A673 (cell line): ENCODE measurements around the gene MAML3. TPM values are rescaled to one million over a fixed set of nuclear protein-coding genes. Genes with fewer than 3 reads are reported as not detected.

Source experiments
- BruUV-seq: library from RNA; stranded (reverse); fragments of 400-500 nt; replicated peaks from 2 replicates; lab custom pipeline; 2021; lab: Mats Ljungman, UMichigan
- CTCF ChIA-PET: fragments of 300-600 bp; sonication (Branson Sonifier 250); formaldehyde crosslinking; loops from one replicate; lab custom pipeline; 2022; ENCODE audit warnings: antibody characterized with exemption; lab: Charles Lee
- POLR2A ChIA-PET: fragments of 300-600 bp; sonication (Branson Sonifier 250); formaldehyde crosslinking; loops from one replicate; lab custom pipeline; 2022; ENCODE audit warnings: antibody characterized with exemption; ENCODE audit not compliant: low non-redundant PET; lab: Charles Lee
- DNase-seq: peaks from one replicate; pipeline ENCODE4 v3.0.0-alpha.2; 2015; ENCODE audit warnings: low spot score
- H3K27ac ChIP-seq: fragments of 200-600 bp; sonication (generic); 2 replicates; pipeline ENCODE4 v1.5.1; 2016; ENCODE audit warnings: mixed run types, low read depth, mild to moderate bottlenecking, mixed read lengths, antibody characterized with exemption, low read length; ENCODE audit not compliant: poor library complexity, severe bottlenecking
- H3K27me3 ChIP-seq: fragments of 200-600 bp; sonication (generic); replicated peaks from 2 replicates; pipeline ENCODE4 v1.6.1; 2017; ENCODE audit warnings: mixed run types, low read depth, mild to moderate bottlenecking, mixed read lengths, antibody characterized with exemption, low read length; ENCODE audit not compliant: insufficient read depth, poor library complexity
- H3K36me3 ChIP-seq: fragments of 200-600 bp; sonication (generic); 2 replicates; pipeline ENCODE4 v1.6.1; 2016; ENCODE audit warnings: mixed run types, mild to moderate bottlenecking, mixed read lengths, antibody characterized with exemption, low read length; ENCODE audit not compliant: insufficient read depth, poor library complexity, severe bottlenecking
- H3K4me1 ChIP-seq: fragments of 200-600 bp; sonication (generic); 2 replicates; pipeline ENCODE4 v1.6.1; 2017; ENCODE audit warnings: mixed run types, mild to moderate bottlenecking, mixed read lengths, antibody characterized with exemption, low read length; ENCODE audit not compliant: insufficient read depth, poor library complexity, severe bottlenecking
- H3K4me3 ChIP-seq: fragments of 200-600 bp; sonication (generic); 2 replicates; pipeline ENCODE4 v1.5.1; 2016; ENCODE audit warnings: low read depth, mixed run types, mild to moderate bottlenecking, mixed read lengths, low read length; ENCODE audit not compliant: poor library complexity, severe bottlenecking
- H3K9me3 ChIP-seq: fragments of 200-600 bp; sonication (generic); 2 replicates; pipeline ENCODE4 v1.6.1; 2016; ENCODE audit warnings: mixed run types, low read depth, mild to moderate bottlenecking, mixed read lengths, antibody characterized with exemption, low read length; ENCODE audit not compliant: poor library complexity, severe bottlenecking
- EZH2 ChIP-seq: fragments of 200-600 bp; sonication (generic); IDR thresholded peaks from 2 replicates; pipeline ENCODE4 v1.6.1; 2017; ENCODE audit warnings: borderline replicate concordance, low read depth, mild to moderate bottlenecking, mixed read lengths, antibody characterized with exemption, low read length; ENCODE audit not compliant: poor library complexity, severe bottlenecking
- intact Hi-C: fragments of 100-400 bp; cut with micrococcal nuclease; formaldehyde crosslinking; loops from one replicate; pipeline ENCODE4 v1.10.0; 2022; ENCODE audit not compliant: unreplicated experiment
- total RNA-seq: library from RNA; stranded (reverse); gene quantifications from 2 replicates; pipeline ENCODE4 v1.2.3, GENCODE V29; 2021
- TF ChIP-seq, protein P1 (sequence below): fragments of 300-800, 200-600 bp; sonication (generic); conservative IDR thresholded peaks from 2 replicates; pipeline ENCODE4 v1.5.1; 2017; ENCODE audit warnings: low read depth, mild to moderate bottlenecking, antibody characterized with exemption, low read length, moderate library complexity, mixed read lengths

Gene MAML3
- total RNA-seq, 1 experiment from 2014 or later: 3.7 TPM

DNA sequence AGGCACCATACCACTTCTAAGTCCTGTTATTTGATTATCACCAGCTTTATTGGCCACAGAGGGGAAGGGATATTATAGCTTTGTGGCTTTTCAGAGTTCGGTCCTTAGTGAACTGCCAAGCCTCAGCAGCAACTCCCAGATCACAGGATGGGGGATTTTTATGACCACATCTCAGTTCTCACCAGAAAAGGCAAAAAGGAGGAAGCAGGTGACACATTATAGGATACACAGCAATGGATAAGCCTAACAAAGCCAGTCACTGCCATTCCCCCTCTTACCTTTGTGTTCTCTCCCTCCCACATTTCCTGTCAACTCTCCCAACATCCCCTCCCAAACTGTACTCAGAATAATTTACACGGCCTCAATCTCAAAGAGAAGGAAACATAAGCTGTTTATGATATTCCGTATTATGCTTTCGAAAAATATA, 345.6 kb downstream of the MAML3 start:
- DNase-seq: no peak
- intact Hi-C loops: no loop called here
- Histone ChIP-seq H3K9me3 (peaks cover 5% of the 10 kb centered on the region), H3K27ac (peak overlapping the region; percentile 9), H3K27me3 (no peaks in the 10 kb centered on the region), H3K36me3 (no peaks in the 10 kb centered on the region), H3K4me3 (no peak overlapping the region), H3K4me1 (peaks cover 10% of the 10 kb centered on the region)
- BruUV-seq: no TSS peak
- ChIA-PET POLR2A (no interaction called here), CTCF (no interaction called here)
- TF ChIP-seq EZH2: no peak
- TF ChIP-seq, protein P1, sequence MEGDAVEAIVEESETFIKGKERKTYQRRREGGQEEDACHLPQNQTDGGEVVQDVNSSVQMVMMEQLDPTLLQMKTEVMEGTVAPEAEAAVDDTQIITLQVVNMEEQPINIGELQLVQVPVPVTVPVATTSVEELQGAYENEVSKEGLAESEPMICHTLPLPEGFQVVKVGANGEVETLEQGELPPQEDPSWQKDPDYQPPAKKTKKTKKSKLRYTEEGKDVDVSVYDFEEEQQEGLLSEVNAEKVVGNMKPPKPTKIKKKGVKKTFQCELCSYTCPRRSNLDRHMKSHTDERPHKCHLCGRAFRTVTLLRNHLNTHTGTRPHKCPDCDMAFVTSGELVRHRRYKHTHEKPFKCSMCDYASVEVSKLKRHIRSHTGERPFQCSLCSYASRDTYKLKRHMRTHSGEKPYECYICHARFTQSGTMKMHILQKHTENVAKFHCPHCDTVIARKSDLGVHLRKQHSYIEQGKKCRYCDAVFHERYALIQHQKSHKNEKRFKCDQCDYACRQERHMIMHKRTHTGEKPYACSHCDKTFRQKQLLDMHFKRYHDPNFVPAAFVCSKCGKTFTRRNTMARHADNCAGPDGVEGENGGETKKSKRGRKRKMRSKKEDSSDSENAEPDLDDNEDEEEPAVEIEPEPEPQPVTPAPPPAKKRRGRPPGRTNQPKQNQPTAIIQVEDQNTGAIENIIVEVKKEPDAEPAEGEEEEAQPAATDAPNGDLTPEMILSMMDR: no peak

DNA sequence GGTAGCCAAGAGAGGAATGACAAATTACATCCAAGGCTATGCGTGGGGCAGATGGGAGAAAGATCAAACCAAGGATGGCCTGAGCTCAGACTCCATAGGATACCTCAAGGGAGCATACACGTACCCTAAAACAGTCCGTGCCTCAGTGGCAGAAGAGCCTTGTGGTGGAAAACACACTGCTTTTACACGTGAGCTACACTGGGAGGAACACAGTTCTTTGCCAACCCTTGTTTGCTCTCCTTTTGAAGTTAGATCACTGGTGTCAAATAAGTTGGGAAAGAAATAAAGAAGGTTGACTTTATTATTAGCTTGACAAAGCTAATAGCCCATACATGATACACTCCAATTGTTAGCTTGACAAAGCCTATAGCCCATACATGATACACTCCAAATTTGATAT, 346.5 kb downstream of the MAML3 start:
- peaks cover 5% of the 10 kb centered on the region for H3K9me3 ChIP-seq
- TF ChIP-seq, protein P1: no peak
- TF ChIP-seq EZH2: no peak
- H3K4me1 ChIP-seq: peaks cover 10% of the 10 kb centered on the region
- H3K4me3 ChIP-seq: no peak overlapping the region
- CTCF ChIA-PET: no interaction called here
- intact Hi-C loops: no loop called here
- no TSS peak for BruUV-seq
- POLR2A ChIA-PET: no interaction called here
- no peaks in the 10 kb centered on the region for H3K36me3 ChIP-seq
- H3K27me3 ChIP-seq: no peaks in the 10 kb centered on the region
- DNase-seq: no peak
- H3K27ac ChIP-seq: no peak overlapping the region

DNA sequence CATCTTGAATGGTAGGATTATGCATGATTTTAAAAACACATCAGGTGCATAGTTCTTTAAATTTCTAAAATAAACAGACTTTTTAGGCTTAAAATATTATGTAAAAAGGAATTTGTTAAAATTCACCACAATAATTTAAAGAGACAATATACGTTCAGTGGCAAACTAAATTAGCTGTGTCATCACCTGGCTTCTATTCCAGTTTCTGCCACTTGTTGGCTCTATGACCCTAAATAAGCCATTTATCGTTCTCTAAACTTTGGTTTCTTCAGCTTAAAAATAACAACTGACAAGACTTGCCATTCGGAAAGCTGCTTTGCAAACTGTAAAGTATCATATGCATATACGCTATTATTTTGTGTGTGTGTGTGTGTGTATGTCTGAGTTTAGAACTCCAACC, 347.1 kb downstream of the MAML3 start:
- ChIA-PET CTCF (no interaction called here), POLR2A (no interaction called here)
- H3K27me3 ChIP-seq: no peaks in the 10 kb centered on the region
- TF ChIP-seq, protein P1: no peak
- peaks cover 5% of the 10 kb centered on the region for H3K9me3 ChIP-seq
- BruUV-seq: no TSS peak
- no peaks in the 10 kb centered on the region for H3K36me3 ChIP-seq
- peaks cover 10% of the 10 kb centered on the region for H3K4me1 ChIP-seq
- intact Hi-C loops: no loop called here
- no peak overlapping the region for H3K27ac ChIP-seq
- no peak for DNase-seq
- H3K4me3 ChIP-seq: no peak overlapping the region
